Activated T-helper 1 cell treated with anti-CD3 and anti-CD28 coated beads, Interleukin-2, amount 50 U/mL, for 16 hours (primary cell): ENCODE data around the gene WHRN.

Source experiments
- DNase-seq, 2 donors: peaks; one replicate each; pipeline ENCODE4 v3.0.0-alpha.2; 2020; ENCODE audit warnings: low read depth in 1 of 2, low spot score in 1 of 2

Gene WHRN

GRCh38 chr9:114401344-114401743 is 103.9 kb downstream of the WHRN start:
- no peak for DNase-seq

GRCh38 chr9:114400772-114401171 is 104.5 kb downstream of the WHRN start:
- no peak for DNase-seq

GRCh38 chr9:114400219-114400618 is 105.1 kb downstream of the WHRN start:
- no peak for DNase-seq

- DNase-seq = no peak
Measured at GRCh38 chr9:114399381-114399780, 105.9 kb downstream of the WHRN start.

GRCh38 chr9:114397848-114398605 is 107.2 kb downstream of the WHRN start:
- DNase-seq = peak; percentile 92

- no peak for DNase-seq
Measured at GRCh38 chr9:114397219-114397847, 107.9 kb downstream of the WHRN start.

GRCh38 chr9:114396558-114397218 is 108.6 kb downstream of the WHRN start:
- no peak for DNase-seq

GRCh38 chr9:114395768-114396167 is 109.5 kb downstream of the WHRN start:
- no peak for DNase-seq

- DNase-seq = no peak
Measured at GRCh38 chr9:114395334-114395617, 110.0 kb downstream of the WHRN start.

GRCh38 chr9:114394523-114395333 is 110.5 kb downstream of the WHRN start:
- no peak for DNase-seq

- DNase-seq = no peak
Measured at GRCh38 chr9:114392749-114393112, 112.5 kb downstream of the WHRN start.

GRCh38 chr9:114390952-114391351 is 114.3 kb downstream of the WHRN start:
- no peak for DNase-seq

- no peak for DNase-seq
Measured at GRCh38 chr9:114389612-114390368, 115.5 kb downstream of the WHRN start.

GRCh38 chr9:114388764-114389375 is 116.4 kb downstream of the WHRN start:
- no peak for DNase-seq

- no peak for DNase-seq
Measured at GRCh38 chr9:114388357-114388682, 117.0 kb downstream of the WHRN start.

- peak; percentile 67 to 70 for DNase-seq
Measured at GRCh38 chr9:114387680-114388356, 117.5 kb downstream of the WHRN start, which contains the start of gene AKNA. TSS of gene AKNA (minus strand) at chr9:114387982. CDS start at chr9:114381333, 6,649 bp downstream.

- no peak for DNase-seq
Measured at GRCh38 chr9:114386886-114387679, 118.2 kb downstream of the WHRN start.

- no peak for DNase-seq
Measured at GRCh38 chr9:114386361-114386885, 118.8 kb downstream of the WHRN start.
